MM.1S (cell line): ENCODE measurements around the gene DGCR6.

ENCODE experiments used
- DNase-seq: peaks from one replicate; pipeline ENCODE4 v3.0.0-alpha.2; 2015
- H2AFZ ChIP-seq: fragments of 300-600 bp; sonication (generic); 2 replicates; pipeline ENCODE4 v1.6.0; 2016; ENCODE audit warnings: antibody characterized with exemption, low read length
- H3F3A ChIP-seq: fragments of 300-600 bp; sonication (generic); 2 replicates; pipeline ENCODE4 v1.6.1; 2016; ENCODE audit warnings: mild to moderate bottlenecking, antibody characterized with exemption, low read length, moderate library complexity, mixed read lengths; ENCODE audit not compliant: insufficient read depth
- H3K27ac ChIP-seq: fragments of 300-600 bp; sonication (generic); 2 replicates; pipeline ENCODE4 v1.5.1; 2016; ENCODE audit warnings: mild to moderate bottlenecking, low read length
- H3K27me3 ChIP-seq: fragments of 300-600 bp; sonication (generic); replicated peaks from 2 replicates; pipeline ENCODE4 v1.6.0; 2016; ENCODE audit warnings: low read length; ENCODE audit not compliant: insufficient read depth
- H3K36me3 ChIP-seq: fragments of 300-600 bp; sonication (generic); replicated peaks from 2 replicates; pipeline ENCODE4 v1.6.1; 2016; ENCODE audit warnings: mild to moderate bottlenecking, low read length, mixed read lengths; ENCODE audit not compliant: insufficient read depth
- H3K4me1 ChIP-seq: fragments of 300-600 bp; sonication (generic); 2 replicates; pipeline ENCODE4 v1.6.1; 2016; ENCODE audit warnings: low read length, mixed read lengths
- H3K4me2 ChIP-seq: fragments of 300-600 bp; sonication (generic); 2 replicates; pipeline ENCODE4 v1.6.0; 2016; ENCODE audit warnings: low read depth, low read length
- H3K4me3 ChIP-seq: fragments of 300-600 bp; sonication (generic); 2 replicates; pipeline ENCODE4 v1.5.1; 2016; ENCODE audit warnings: low read length, mixed read lengths
- H3K79me2 ChIP-seq: fragments of 300-600 bp; sonication (generic); 2 replicates; pipeline ENCODE4 v1.6.1; 2016; ENCODE audit warnings: mixed run types, low read length, mixed read lengths
- H3K9ac ChIP-seq: fragments of 300-600 bp; sonication (generic); 2 replicates; pipeline ENCODE4 v1.6.1; 2016; ENCODE audit warnings: low read length, mixed read lengths
- H3K9me2 ChIP-seq: fragments of 300-600 bp; sonication (generic); replicated peaks from 2 replicates; pipeline ENCODE4 v1.6.1; 2016; ENCODE audit warnings: mild to moderate bottlenecking, low read length, mixed read lengths; ENCODE audit not compliant: insufficient read depth
- H3K9me3 ChIP-seq: fragments of 300-600 bp; sonication (generic); replicated peaks from 2 replicates; pipeline ENCODE4 v1.6.1; 2016; ENCODE audit warnings: mild to moderate bottlenecking, low read length, mixed read lengths; ENCODE audit not compliant: insufficient read depth
- H4K20me1 ChIP-seq: fragments of 300-600 bp; sonication (generic); 2 replicates; pipeline ENCODE4 v1.6.1; 2016; ENCODE audit warnings: mild to moderate bottlenecking, low read length, moderate library complexity, mixed read lengths; ENCODE audit not compliant: insufficient read depth
- EZH2 ChIP-seq: fragments of 300-600 bp; sonication (generic); optimal IDR thresholded peaks from 2 replicates; pipeline ENCODE3; 2017; ENCODE audit warnings: low read depth, mild to moderate bottlenecking, antibody characterized with exemption, low read length, mixed read lengths
- EZH2phosphoT487 ChIP-seq: fragments of 300-600 bp; sonication (generic); IDR thresholded peaks from 2 replicates; pipeline ENCODE4 v1.6.1; 2018; ENCODE audit warnings: antibody characterized with exemption, low read length
- TF ChIP-seq, protein P1 (sequence below): fragments of 300-600 bp; sonication (generic); IDR thresholded peaks from 2 replicates; pipeline ENCODE4 v1.5.1; 2016; ENCODE audit warnings: antibody characterized with exemption, low read length, mixed read lengths

Gene DGCR6

DNA sequence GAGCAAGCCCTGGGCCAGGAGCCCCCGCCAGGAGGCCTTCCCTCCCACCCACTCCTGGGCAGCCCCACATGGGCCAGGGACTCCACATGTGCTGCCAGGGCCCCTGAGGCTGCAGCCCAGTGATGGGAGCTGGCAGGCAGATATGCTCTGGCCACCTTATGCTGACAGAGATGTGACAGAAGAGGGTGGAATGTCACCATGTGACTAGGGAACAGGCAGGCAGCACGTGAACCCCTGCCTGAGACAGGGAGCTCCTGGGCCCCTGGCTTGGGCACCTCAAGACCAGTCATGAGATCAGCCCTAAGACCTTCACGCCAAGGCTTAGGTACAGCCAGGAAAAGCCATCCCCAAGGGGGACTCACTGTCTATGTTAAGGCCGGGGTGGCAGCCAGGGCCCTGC lies 20.9 kb downstream of the DGCR6 start:
- Histone ChIP-seq H3F3A (no peaks in the 10 kb centered on the region), H3K4me1 (no peaks in the 10 kb centered on the region), H3K36me3 (no peaks in the 10 kb centered on the region), H3K9ac (no peak overlapping the region), H3K27ac (no peak overlapping the region), H3K4me2 (no peak overlapping the region), H3K9me3 (no peaks in the 10 kb centered on the region), H3K27me3 (no peaks in the 10 kb centered on the region), H3K79me2 (no peaks in the 10 kb centered on the region), H3K9me2 (no peaks in the 10 kb centered on the region), H3K4me3 (no peak overlapping the region), H2AFZ (no peak overlapping the region), H4K20me1 (no peaks in the 10 kb centered on the region)
- DNase-seq, result no peak
- TF ChIP-seq EZH2phosphoT487 (no peak), EZH2 (no peak)
- TF ChIP-seq, protein P1, sequence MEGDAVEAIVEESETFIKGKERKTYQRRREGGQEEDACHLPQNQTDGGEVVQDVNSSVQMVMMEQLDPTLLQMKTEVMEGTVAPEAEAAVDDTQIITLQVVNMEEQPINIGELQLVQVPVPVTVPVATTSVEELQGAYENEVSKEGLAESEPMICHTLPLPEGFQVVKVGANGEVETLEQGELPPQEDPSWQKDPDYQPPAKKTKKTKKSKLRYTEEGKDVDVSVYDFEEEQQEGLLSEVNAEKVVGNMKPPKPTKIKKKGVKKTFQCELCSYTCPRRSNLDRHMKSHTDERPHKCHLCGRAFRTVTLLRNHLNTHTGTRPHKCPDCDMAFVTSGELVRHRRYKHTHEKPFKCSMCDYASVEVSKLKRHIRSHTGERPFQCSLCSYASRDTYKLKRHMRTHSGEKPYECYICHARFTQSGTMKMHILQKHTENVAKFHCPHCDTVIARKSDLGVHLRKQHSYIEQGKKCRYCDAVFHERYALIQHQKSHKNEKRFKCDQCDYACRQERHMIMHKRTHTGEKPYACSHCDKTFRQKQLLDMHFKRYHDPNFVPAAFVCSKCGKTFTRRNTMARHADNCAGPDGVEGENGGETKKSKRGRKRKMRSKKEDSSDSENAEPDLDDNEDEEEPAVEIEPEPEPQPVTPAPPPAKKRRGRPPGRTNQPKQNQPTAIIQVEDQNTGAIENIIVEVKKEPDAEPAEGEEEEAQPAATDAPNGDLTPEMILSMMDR, result no peak

DNA sequence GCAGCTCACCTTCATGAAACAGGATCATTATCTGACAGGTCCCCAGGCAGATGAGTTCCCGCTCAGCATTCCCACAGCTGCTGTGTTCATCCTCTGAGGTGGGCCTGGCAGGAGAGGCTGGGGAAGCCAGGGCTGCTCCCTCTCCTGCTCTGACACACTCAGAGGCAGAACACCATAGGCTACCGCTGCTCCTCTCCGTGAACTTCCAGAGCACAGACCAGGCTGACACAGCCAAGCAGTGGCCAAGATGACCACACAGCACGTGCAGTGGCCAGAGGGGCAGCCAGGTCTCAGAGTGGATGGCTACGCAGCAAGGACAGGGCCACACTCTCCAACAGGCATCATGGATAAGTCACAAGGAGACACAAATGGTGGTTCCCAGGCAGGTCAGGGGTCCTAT lies 21.5 kb downstream of the DGCR6 start:
- DNase-seq, result no peak
- H3K36me3 ChIP-seq, result no peaks in the 10 kb centered on the region
- H3K4me1 ChIP-seq, result no peaks in the 10 kb centered on the region
- H3K4me3 ChIP-seq, result no peak overlapping the region
- H3K9ac ChIP-seq, result no peak overlapping the region
- no peaks in the 10 kb centered on the region for H3K9me2 ChIP-seq
- H3K4me2 ChIP-seq, result no peak overlapping the region
- H3K27me3 ChIP-seq, result no peaks in the 10 kb centered on the region
- no peak overlapping the region for H3K27ac ChIP-seq
- H3K9me3 ChIP-seq, result no peaks in the 10 kb centered on the region
- TF ChIP-seq, protein P1, result no peak
- TF ChIP-seq EZH2, result no peak
- TF ChIP-seq EZH2phosphoT487, result no peak
- H3K79me2 ChIP-seq, result no peaks in the 10 kb centered on the region
- H3F3A ChIP-seq, result no peaks in the 10 kb centered on the region
- H4K20me1 ChIP-seq, result no peaks in the 10 kb centered on the region
- H2AFZ ChIP-seq, result no peak overlapping the region

DNA sequence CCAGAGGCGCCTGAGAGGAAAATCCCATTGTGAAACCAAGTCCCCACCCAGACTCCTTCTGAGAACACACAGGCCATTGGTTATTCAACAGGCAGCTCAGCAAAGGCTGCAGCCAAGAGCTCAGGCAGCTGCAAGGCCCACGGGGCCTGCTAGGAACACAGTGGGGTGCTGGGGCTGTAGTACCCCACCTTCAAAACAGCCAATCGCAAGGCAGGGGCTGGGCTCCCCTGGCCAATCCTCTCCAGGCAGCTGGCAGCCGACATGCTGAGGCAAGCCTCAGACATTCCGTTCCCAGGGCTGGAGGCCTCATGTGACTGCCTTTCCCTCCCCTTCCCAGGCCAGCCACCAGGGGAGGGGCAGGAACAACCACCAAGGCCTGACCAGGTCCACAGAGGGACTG lies 23.3 kb downstream of the DGCR6 start:
- no peak overlapping the region for H3K27ac ChIP-seq

More for the DNA sequence above, 23.3 kb downstream of the DGCR6 start:
- H3K4me1 ChIP-seq, result no peaks in the 10 kb centered on the region
- no peaks in the 10 kb centered on the region for H3K9me3 ChIP-seq
- H3K9ac ChIP-seq, result no peak overlapping the region
- H3K9me2 ChIP-seq, result no peaks in the 10 kb centered on the region
- DNase-seq, result no peak
- no peaks in the 10 kb centered on the region for H3F3A ChIP-seq
- TF ChIP-seq EZH2phosphoT487 (no peak), EZH2 (no peak)
- TF ChIP-seq, protein P1, result no peak
- H3K27me3 ChIP-seq, result no peaks in the 10 kb centered on the region
- no peaks in the 10 kb centered on the region for H3K79me2 ChIP-seq
- no peaks in the 10 kb centered on the region for H3K36me3 ChIP-seq
- no peaks in the 10 kb centered on the region for H4K20me1 ChIP-seq
- no peak overlapping the region for H2AFZ ChIP-seq
- no peak overlapping the region for H3K4me2 ChIP-seq
- H3K4me3 ChIP-seq, result no peak overlapping the region
